HG02885 (cell line): Measurements from ENCODE around the gene ZNF296.

ENCODE experiments used
- ATAC-seq: cut with Tn5 transposase; IDR thresholded peaks from one replicate; pipeline ENCODE4 v1.9.1; 2021; ENCODE audit warnings: mild to moderate bottlenecking; ENCODE audit not compliant: unreplicated experiment, poor library complexity

Gene ZNF296

GRCh38 chr19:45103508-45104319, 27.4 kb upstream of the ZNF296 start:
- ATAC-seq, result no peak

- no peak for ATAC-seq
These were observed 26.9 kb upstream of the ZNF296 start for GRCh38 chr19:45103156-45103507.

- ATAC-seq, result no peak
These were observed 26.2 kb upstream of the ZNF296 start for GRCh38 chr19:45102481-45102880.

- no peak for ATAC-seq
These were observed 25.5 kb upstream of the ZNF296 start for GRCh38 chr19:45101806-45102205.

GRCh38 chr19:45100846-45101252, 24.6 kb upstream of the ZNF296 start:
- no peak for ATAC-seq

GRCh38 chr19:45100201-45100600, 23.9 kb upstream of the ZNF296 start:
- ATAC-seq, result no peak

GRCh38 chr19:45099467-45100191, 23.4 kb upstream of the ZNF296 start:
- no peak for ATAC-seq

GRCh38 chr19:45098521-45099466, 22.5 kb upstream of the ZNF296 start:
- no peak for ATAC-seq

GRCh38 chr19:45097776-45098520, 21.7 kb upstream of the ZNF296 start:
- no peak for ATAC-seq

GRCh38 chr19:45097450-45097775, 21.1 kb upstream of the ZNF296 start:
- no peak for ATAC-seq

GRCh38 chr19:45096700-45097099, 20.4 kb upstream of the ZNF296 start:
- ATAC-seq, result no peak

GRCh38 chr19:45095496-45096413, 19.5 kb upstream of the ZNF296 start:
- ATAC-seq, result no peak

- ATAC-seq, result no peak
These were observed 18.4 kb upstream of the ZNF296 start for GRCh38 chr19:45094707-45095106.

GRCh38 chr19:45094137-45094536, 17.9 kb upstream of the ZNF296 start:
- no peak for ATAC-seq

- peak; percentile 66 for ATAC-seq
These were observed 16.7 kb upstream of the ZNF296 start, which contains the start of gene PPP1R37 for GRCh38 chr19:45092747-45093678. TSS of gene PPP1R37 (plus strand) at chr19:45093179. CDS start at chr19:45093326, 147 bp downstream.

- ATAC-seq, result peak; percentile 75
These were observed 15.0 kb upstream of the ZNF296 start for GRCh38 chr19:45091031-45091923.

- ATAC-seq, result no peak
These were observed 14.3 kb upstream of the ZNF296 start for GRCh38 chr19:45090606-45091005.
